Heart left ventricle (tissue), 16 donors: ENCODE data around the gene PCSK5. TPM values are rescaled to one million over a fixed set of nuclear protein-coding genes. Genes with fewer than 3 reads are reported as not detected.

Experiments used
- ATAC-seq, 4 donors: fragments of 200-7000 bp; cut with Tn5 transposase; one replicate each; pipeline ENCODE4 v1.9.1; 2020 to 2022; ENCODE audit warnings: moderate library complexity in 4 of 4, mild to moderate bottlenecking in 3 of 4, moderate number of reproducible peaks in 1 of 4
- DNase-seq, 5 donors: peaks; one replicate each; pipeline ENCODE4 v3.0.0-alpha.2; 2020
- H3K27ac ChIP-seq, 12 donors: fragments of 200-600 bp; sonication (generic) in 4 of 12; one replicate each; pipeline versions ENCODE4 v1.5.0 to v1.8.0; 2016 to 2022; ENCODE audit warnings: mild to moderate bottlenecking in 2 of 12
- H3K27me3 ChIP-seq, 9 donors: fragments of 200-600 bp; sonication (generic) in 2 of 9; one replicate each; pipeline versions ENCODE4 v1.5.1 to v1.8.0; 2016 to 2022; ENCODE audit warnings: mild to moderate bottlenecking in 3 of 9
- H3K36me3 ChIP-seq, 9 donors: fragments of 200-600 bp; sonication (generic) in 2 of 9; one replicate each; pipeline versions ENCODE4 v1.5.0 to v1.8.0; 2018 to 2022; ENCODE audit warnings: mild to moderate bottlenecking in 2 of 9
- H3K4me1 ChIP-seq, 12 donors: fragments of 200-600 bp; sonication (generic) in 4 of 12; one replicate each; pipeline versions ENCODE4 v1.5.0 to v1.8.0; 2016 to 2022; ENCODE audit warnings: mild to moderate bottlenecking in 3 of 12
- H3K4me3 ChIP-seq, 12 donors: fragments of 200-600 bp; sonication (generic) in 4 of 12; one replicate each; pipeline versions ENCODE4 v1.5.0 to v1.8.0; 2017 to 2022; ENCODE audit warnings: mild to moderate bottlenecking in 9 of 12, moderate library complexity in 4 of 12
- H3K9me3 ChIP-seq, 12 donors: fragments of 200-600 bp; sonication (generic) in 4 of 12; one replicate each; pipeline versions ENCODE4 v1.5.0 to v1.8.0; 2016 to 2022; ENCODE audit warnings: mild to moderate bottlenecking in 1 of 12
- POLR2A ChIP-seq, 2 donors: fragments of 450-650 bp; IDR thresholded peaks; one replicate each; pipeline ENCODE4 v1.6.1; 2017; ENCODE audit warnings: antibody characterized with exemption in 2 of 2, mild to moderate bottlenecking in 2 of 2, moderate library complexity in 2 of 2
- WGBS, 4 donors: extraction: QIAGEN DNeasy Blood & Tissue Kit in 2 of 4; methylation state at CpG; one replicate each; pipeline versions ENCODE4 v1.1.5 to v1.1.7; 2013 to 2018; 5-methylcytosine and 5-hydroxymethylcytosine counted together
- intact Hi-C, 10 donors: fragments of 100-400 bp; cut with DNase I; formaldehyde crosslinking; loops; one replicate each; pipeline versions ENCODE4 v1.11.1 to v1.14.2; 2022
- polyA plus RNA-seq, 2 donors: library from polyadenylated mRNA; stranded (reverse); fragments of 200-250 nt; gene quantifications; one replicate each; pipeline ENCODE4 v1.2.3, GENCODE V29; 2013
- total RNA-seq, 9 donors: library from RNA; depleted of rRNA in 2 of 9; stranded (reverse); fragments of >200 nt in 2 of 9; fragmentation: NEBNext Ultra II Directional in 3 of 9; extraction: Animal tissue kit (Norgen Biotek cat#: 25700) in 3 of 9; gene quantifications; one replicate each; pipeline versions ENCODE4 v1.1.0 to v1.2.4, GENCODE V29; 2016 to 2023
- TF ChIP-seq, protein P1 (sequence below), 12 donors: fragments of 200-600 bp; sonication (generic) in 4 of 12; IDR thresholded peaks; one replicate each; pipeline versions ENCODE4 v1.5.0 to v1.8.0; 2018 to 2022; ENCODE audit warnings: antibody characterized with exemption in 12 of 12, mild to moderate bottlenecking in 5 of 12
- donor health status: ischemic (EF 13 %, LVEDD 7.1; RV severe dilation, severe dysfunction).
- donor health status: healthy with polysubstance abuse.
- donor health status: DM: no; HTN: yes; CAD: no.
- donor health status: DM: no; HTN: no; CAD: no.
- donor health status: ischemic (EF 25% LVEDD 6.9; RV normal size, moderate dysfunction).
- donor health status: ischemic (EF 25% LVEDD 5.7; RV mildly dilated, moderate dysfunction).
- donor health status: healthy.
- donor health status: DM: yes; HTN: yes; CAD: no.
- donor health status: ischemic (EF 35%, LVEDD 5.7; RV mildly dilated, moderate dysfunction).
- donor health status: nonischemic (EF 11% LVEDD 7.7; RV severe dilation, severe dysfunction).
- donor health status: DM: yes; HTN: yes; CAD: no.
- donor health status: PGD.
- donor health status: ischemic (EF 29% LVEDD 5.4; RV normal size, mild dysfunction).
- donor health status: nonischemic (EF 23%, LVEDD 6.1; RV moderate dilation, normal function).

PCSK5 gene
- total and polyA plus RNA-seq, 11 donors = 1.3 to 13.6 (median 5.9) TPM

DNA sequence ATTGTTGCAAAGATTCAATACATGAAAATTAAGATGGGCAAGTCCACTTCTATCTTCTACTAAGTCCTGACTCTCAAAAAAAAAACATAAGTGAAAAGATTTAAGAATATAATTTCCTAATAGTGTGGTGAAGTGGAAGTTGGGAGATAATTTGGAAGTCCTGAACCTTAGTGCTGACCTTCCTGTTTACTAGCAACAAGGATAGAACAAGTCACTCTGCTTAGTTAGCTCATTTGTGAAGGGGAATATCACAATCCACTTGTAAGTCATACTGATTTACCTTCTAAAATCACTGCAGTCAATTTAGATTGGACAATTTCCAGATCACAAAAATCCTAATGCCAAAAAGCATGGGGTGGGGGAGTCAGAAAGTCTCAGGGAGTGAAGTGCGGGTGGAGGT is 43.4 kb upstream of the PCSK5 start:
- H3K4me3 ChIP-seq = no peak overlapping the region
- 94 to 97% (median 95%) methylated on average over 1 of the region's 1 CpG for WGBS, 4 donors
- no peaks in the 10 kb centered on the region for H3K36me3 ChIP-seq
- no peak for ATAC-seq
- intact Hi-C loops = loop anchor here in 1 of 10 donors (10.0 kb wide), 1 partner anchor 232 kb away; no protein-coding TSS in a partner anchor
- TF ChIP-seq, protein P1, sequence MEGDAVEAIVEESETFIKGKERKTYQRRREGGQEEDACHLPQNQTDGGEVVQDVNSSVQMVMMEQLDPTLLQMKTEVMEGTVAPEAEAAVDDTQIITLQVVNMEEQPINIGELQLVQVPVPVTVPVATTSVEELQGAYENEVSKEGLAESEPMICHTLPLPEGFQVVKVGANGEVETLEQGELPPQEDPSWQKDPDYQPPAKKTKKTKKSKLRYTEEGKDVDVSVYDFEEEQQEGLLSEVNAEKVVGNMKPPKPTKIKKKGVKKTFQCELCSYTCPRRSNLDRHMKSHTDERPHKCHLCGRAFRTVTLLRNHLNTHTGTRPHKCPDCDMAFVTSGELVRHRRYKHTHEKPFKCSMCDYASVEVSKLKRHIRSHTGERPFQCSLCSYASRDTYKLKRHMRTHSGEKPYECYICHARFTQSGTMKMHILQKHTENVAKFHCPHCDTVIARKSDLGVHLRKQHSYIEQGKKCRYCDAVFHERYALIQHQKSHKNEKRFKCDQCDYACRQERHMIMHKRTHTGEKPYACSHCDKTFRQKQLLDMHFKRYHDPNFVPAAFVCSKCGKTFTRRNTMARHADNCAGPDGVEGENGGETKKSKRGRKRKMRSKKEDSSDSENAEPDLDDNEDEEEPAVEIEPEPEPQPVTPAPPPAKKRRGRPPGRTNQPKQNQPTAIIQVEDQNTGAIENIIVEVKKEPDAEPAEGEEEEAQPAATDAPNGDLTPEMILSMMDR (IDR thresholded peaks at IDR 0.05) = no peak
- no peak for TF ChIP-seq POLR2A (IDR thresholded peaks at IDR 0.05)
- no peak overlapping the region for H3K27ac ChIP-seq
- DNase-seq = no peak
- peaks cover 0 to 7% (median 0%) of the 10 kb centered on the region in 12 donors for H3K4me1 ChIP-seq
- H3K27me3 ChIP-seq = no peaks in the 10 kb centered on the region
- peaks cover 0 to 11% (median 0%) of the 10 kb centered on the region in 12 donors for H3K9me3 ChIP-seq

GRCh38 chr9:75850459-75851200 is 39.8 kb upstream of the PCSK5 start:
- WGBS, 4 donors = 77 to 81% (median 78%) methylated on average over 9 of the region's 9 CpGs
- ATAC-seq = peak in 2 of 4 donors; percentile 39 to 47
- intact Hi-C loops = loop anchor here in 6 of 10 donors (5.0 to 10.0 kb wide), 5 partner anchors 226 to 518 kb away; no protein-coding TSS in a partner anchor

GRCh38 chr9:75851917-75852316 is 38.6 kb upstream of the PCSK5 start:
- 60 to 74% (median 65%) methylated on average over 6 of the region's 6 CpGs for WGBS, 4 donors
- no peak for TF ChIP-seq POLR2A (IDR thresholded peaks at IDR 0.05)
- TF ChIP-seq, protein P1 (IDR thresholded peaks at IDR 0.05) = no peak
- no peaks in the 10 kb centered on the region for H3K9me3 ChIP-seq
- intact Hi-C loops = loop anchor here in 6 of 10 donors (5.0 to 10.0 kb wide), 5 partner anchors 227 to 520 kb away; no protein-coding TSS in a partner anchor
- no peak overlapping the region for H3K4me3 ChIP-seq
- no peak overlapping the region for H3K27ac ChIP-seq
- ATAC-seq (no peak), DNase-seq (no peak)
- H3K36me3 ChIP-seq = no peaks in the 10 kb centered on the region
- H3K4me1 ChIP-seq = peaks cover 0 to 7% (median 0%) of the 10 kb centered on the region in 12 donors
- H3K27me3 ChIP-seq = no peaks in the 10 kb centered on the region

More at GRCh38 chr9:75850459-75851200, 39.8 kb upstream of the PCSK5 start:
- H3K9me3 ChIP-seq = no peaks in the 10 kb centered on the region
- no peaks in the 10 kb centered on the region for H3K36me3 ChIP-seq
- H3K4me1 ChIP-seq = peaks cover 0 to 7% (median 0%) of the 10 kb centered on the region in 12 donors
- TF ChIP-seq POLR2A (IDR thresholded peaks at IDR 0.05) = no peak
- TF ChIP-seq, protein P1 (IDR thresholded peaks at IDR 0.05) = no peak
- no peak overlapping the region for H3K4me3 ChIP-seq
- no peak for DNase-seq
- H3K27me3 ChIP-seq = no peaks in the 10 kb centered on the region
- H3K27ac ChIP-seq = no peak overlapping the region

DNA sequence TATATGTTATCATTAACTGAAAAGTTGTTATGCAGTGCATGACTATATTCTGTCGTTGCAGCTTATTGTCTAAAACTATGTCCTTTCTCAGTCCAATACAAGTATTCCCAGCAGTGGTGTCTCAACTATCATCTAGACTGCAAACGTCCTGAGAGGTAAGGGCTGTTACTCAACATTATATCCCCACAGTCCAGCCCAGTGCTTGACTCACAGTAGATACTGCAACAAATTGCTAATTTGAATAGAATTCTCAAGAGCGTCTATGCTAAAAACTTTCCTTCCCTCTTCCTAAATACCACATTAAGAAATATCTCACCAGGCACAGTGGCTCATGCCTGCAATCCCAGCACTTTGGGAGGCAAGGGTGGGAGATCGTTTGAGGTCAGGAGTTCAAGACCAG is 37.7 kb upstream of the PCSK5 start:
- WGBS, 4 donors = 84 to 89% (median 88%) methylated on average over 4 of the region's 4 CpGs
- Histone ChIP-seq H3K36me3 (no peaks in the 10 kb centered on the region), H3K4me1 (peaks cover 0 to 7% (median 0%) of the 10 kb centered on the region in 12 donors), H3K4me3 (no peak overlapping the region), H3K9me3 (no peaks in the 10 kb centered on the region), H3K27me3 (no peaks in the 10 kb centered on the region), H3K27ac (no peak overlapping the region)
- ATAC-seq (no peak), DNase-seq (no peak)
- intact Hi-C loops = loop anchor here in 6 of 10 donors (5.0 to 10.0 kb wide), 5 partner anchors 228 to 520 kb away; no protein-coding TSS in a partner anchor
- TF ChIP-seq, protein P1 (IDR thresholded peaks at IDR 0.05) = no peak
- no peak for TF ChIP-seq POLR2A (IDR thresholded peaks at IDR 0.05)
